ENCODE results near the gene LPIN2. TPM values are rescaled to one million over a fixed set of nuclear protein-coding genes. Genes with fewer than 3 reads are reported as not detected.

Gene LPIN2
- total RNA-seq, 1 experiment from 2014 or later, result 11.7 TPM

GRCh38 chr18:2976218-2977132, 36.5 kb downstream of the LPIN2 start:
- in situ Hi-C loops (cut with HindIII; ENCODE audit: low pct_unique_long_range_greater_than_20kb, low sequenced_read_pairs), result no loop called here

DNA sequence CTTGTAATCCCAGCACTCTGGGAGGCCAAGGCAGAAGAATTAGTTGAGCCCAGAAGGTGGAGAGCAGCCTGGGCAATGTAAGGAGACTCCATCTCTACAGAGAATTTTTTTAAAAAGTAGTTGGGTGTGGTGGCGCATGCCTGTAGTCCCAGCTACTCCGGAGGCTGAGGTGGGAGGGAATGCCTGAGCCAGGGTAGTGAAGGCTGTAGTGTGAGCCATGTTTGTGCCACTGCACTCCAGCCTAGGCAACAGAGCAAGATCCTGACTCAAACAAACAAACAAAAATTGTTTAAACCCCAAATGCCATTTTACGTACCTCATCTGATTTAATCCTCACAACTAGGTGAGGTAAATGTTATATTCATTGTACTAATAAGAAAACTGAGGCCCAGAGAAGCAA, 38.2 kb downstream of the LPIN2 start:
- in situ Hi-C loops (cut with HindIII; ENCODE audit: low pct_unique_long_range_greater_than_20kb, low sequenced_read_pairs), result no loop called here
- no peak for DNase-seq (ENCODE audit: low read depth, low spot score)

More at GRCh38 chr18:2976218-2977132, 36.5 kb downstream of the LPIN2 start:
- DNase-seq (ENCODE audit: low read depth, low spot score), result no peak

GRCh38 chr18:2971741-2972552, 41.0 kb downstream of the LPIN2 start:
- in situ Hi-C loops (cut with HindIII; ENCODE audit: low pct_unique_long_range_greater_than_20kb, low sequenced_read_pairs), result no loop called here
- DNase-seq (ENCODE audit: low read depth, low spot score), result no peak

- in situ Hi-C loops (cut with HindIII; ENCODE audit: low pct_unique_long_range_greater_than_20kb, low sequenced_read_pairs), result no loop called here
- DNase-seq (ENCODE audit: low read depth, low spot score), result no peak
Observed at GRCh38 chr18:2970772-2971659, 41.9 kb downstream of the LPIN2 start.

- in situ Hi-C loops (cut with HindIII; ENCODE audit: low pct_unique_long_range_greater_than_20kb, low sequenced_read_pairs), result no loop called here
- no peak for DNase-seq (ENCODE audit: low read depth, low spot score)
Observed at GRCh38 chr18:2970344-2970743, 42.6 kb downstream of the LPIN2 start.

- DNase-seq (ENCODE audit: low read depth, low spot score), result no peak
- in situ Hi-C loops (cut with HindIII; ENCODE audit: low pct_unique_long_range_greater_than_20kb, low sequenced_read_pairs), result no loop called here
Observed at GRCh38 chr18:2969695-2970094, 43.2 kb downstream of the LPIN2 start.

DNA sequence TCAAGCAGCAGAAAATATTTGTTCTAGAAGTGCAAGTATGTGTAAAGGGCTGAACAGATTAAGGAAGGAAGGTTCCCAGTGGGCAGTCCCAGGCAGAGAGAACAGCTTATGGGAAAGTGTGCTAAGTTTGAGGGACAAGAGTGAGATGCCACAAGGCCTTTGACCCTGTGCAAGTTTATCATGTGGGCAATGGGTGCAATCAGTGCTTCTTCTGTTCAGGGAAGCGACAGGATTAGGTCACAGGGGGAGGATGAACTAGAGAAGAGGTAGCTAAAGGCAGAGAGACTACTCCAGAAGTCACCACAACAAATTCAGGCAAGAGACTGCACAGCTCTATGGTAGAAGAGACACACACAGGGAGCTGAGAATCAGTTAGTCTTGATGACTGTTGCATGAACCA, 44.3 kb downstream of the LPIN2 start:
- no peak for DNase-seq (ENCODE audit: low read depth, low spot score)
- in situ Hi-C loops (cut with HindIII; ENCODE audit: low pct_unique_long_range_greater_than_20kb, low sequenced_read_pairs), result no loop called here

DNA sequence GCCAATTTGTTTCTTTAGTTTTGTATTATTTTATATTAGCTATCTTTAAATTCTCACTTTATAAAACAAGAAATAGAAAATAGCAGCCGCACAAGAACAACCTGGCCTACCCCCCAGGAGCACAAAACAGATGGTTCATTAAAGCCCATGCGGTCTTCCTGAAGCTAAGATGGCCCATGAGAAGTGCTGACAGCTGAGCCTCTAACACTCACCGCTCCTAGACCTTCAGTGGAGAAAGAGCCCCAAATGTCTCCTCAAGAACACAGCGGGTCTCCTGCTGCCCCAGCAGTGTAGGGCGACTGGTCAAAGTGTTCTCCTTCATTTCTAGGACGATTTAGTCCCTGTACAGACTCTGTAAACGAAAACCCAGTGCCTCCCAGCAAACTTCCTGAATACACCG, 45.1 kb downstream of the LPIN2 start:
- DNase-seq (ENCODE audit: low read depth, low spot score), result no peak
- in situ Hi-C loops (cut with HindIII; ENCODE audit: low pct_unique_long_range_greater_than_20kb, low sequenced_read_pairs), result no loop called here

DNA sequence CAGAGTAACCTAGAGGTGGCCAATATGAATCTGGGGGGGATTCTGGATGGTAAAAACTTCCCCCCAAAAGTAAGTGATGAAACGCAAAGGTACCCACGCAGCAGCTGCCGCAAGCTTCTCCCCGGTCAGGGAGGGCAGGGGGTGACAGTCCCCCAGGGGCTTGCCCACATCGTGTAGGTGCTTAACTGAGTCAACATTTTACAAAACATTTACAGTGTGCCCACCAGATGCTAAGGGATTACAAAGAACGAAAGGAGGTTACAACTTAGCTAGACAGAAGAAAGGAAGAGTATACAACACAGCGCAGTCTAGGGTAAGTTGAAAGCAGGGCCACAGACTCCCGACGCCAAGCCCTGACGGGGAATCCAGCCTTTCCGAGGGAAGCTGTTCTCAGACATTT, 45.6 kb downstream of the LPIN2 start:
- in situ Hi-C loops (cut with HindIII; ENCODE audit: low pct_unique_long_range_greater_than_20kb, low sequenced_read_pairs), result no loop called here
- no peak for DNase-seq (ENCODE audit: low read depth, low spot score)

GRCh38 chr18:2966560-2966959, 46.4 kb downstream of the LPIN2 start:
- no peak for DNase-seq (ENCODE audit: low read depth, low spot score)
- in situ Hi-C loops (cut with HindIII; ENCODE audit: low pct_unique_long_range_greater_than_20kb, low sequenced_read_pairs), result no loop called here

GRCh38 chr18:2965797-2966196, 47.1 kb downstream of the LPIN2 start:
- in situ Hi-C loops (cut with HindIII; ENCODE audit: low pct_unique_long_range_greater_than_20kb, low sequenced_read_pairs), result no loop called here
- no peak for DNase-seq (ENCODE audit: low read depth, low spot score)

DNA sequence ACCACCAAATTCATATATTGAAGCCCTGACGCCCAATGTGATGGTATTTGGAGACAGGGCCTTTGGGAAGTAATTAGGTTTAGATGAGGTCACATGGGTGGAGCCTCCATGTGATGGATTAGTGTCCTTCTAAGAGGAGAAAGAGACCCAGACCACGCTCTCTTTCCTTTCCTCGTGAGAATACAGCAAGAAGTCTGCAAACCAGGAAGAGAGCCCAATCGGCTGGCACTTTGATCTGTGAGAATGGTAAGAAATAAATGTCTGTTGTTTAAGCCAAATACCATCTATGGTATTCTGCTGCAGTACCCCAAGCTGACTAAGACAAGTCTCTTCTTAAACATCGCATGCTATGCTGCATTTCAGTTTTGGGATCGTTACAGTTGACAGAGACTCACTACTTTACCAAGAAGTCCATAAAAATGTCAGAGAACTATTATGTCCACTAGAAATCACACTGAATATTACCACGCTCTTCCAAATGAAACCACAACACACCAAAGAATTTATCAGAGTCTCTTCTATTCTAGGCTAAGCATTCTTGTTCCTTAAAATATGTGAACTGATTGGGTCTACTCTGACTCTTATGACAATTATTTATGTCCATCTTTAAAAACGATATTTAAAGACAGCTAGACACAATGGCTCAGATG, 48.5 kb downstream of the LPIN2 start:
- in situ Hi-C loops (cut with HindIII; ENCODE audit: low pct_unique_long_range_greater_than_20kb, low sequenced_read_pairs), result no loop called here
- DNase-seq (ENCODE audit: low read depth, low spot score), result no peak

Small RNA genes lying within 50 kb of the gene (small RNA-seq; reads per million reads assigned to genes)
- gene RF00156, result 0 reads per million in 2 experiments

Other genes starting within 250 kb of the LPIN2 start
- gene EMILIN2, start 166.1 kb downstream of the LPIN2 start, total RNA-seq (2014; rRNA removed; shearing (Covaris generic)), result 16.4 and 17.7 TPM in 2 replicates
- gene MYOM1, start 206.8 kb upstream of the LPIN2 start, total RNA-seq (2014; rRNA removed; shearing (Covaris generic)), result 0.26 and 0.72 TPM in 2 replicates
- 528 and 560 TPM in 2 replicates for gene MYL12A, start 234.7 kb upstream of the LPIN2 start, total RNA-seq (2014; rRNA removed; shearing (Covaris generic))
- 315 and 343 TPM in 2 replicates for gene MYL12B, start 249.0 kb upstream of the LPIN2 start, total RNA-seq (2014; rRNA removed; shearing (Covaris generic))

Measured in SK-MEL-5 (cell line).